ENCODE results near the gene KMT2C. TPM values are rescaled to one million over a fixed set of nuclear protein-coding genes. Genes with fewer than 3 reads are reported as not detected.

Gene KMT2C
- total and polyA plus RNA-seq, 7 experiments from 2014 or later, result 17.0 to 152 (median 109) TPM

DNA sequence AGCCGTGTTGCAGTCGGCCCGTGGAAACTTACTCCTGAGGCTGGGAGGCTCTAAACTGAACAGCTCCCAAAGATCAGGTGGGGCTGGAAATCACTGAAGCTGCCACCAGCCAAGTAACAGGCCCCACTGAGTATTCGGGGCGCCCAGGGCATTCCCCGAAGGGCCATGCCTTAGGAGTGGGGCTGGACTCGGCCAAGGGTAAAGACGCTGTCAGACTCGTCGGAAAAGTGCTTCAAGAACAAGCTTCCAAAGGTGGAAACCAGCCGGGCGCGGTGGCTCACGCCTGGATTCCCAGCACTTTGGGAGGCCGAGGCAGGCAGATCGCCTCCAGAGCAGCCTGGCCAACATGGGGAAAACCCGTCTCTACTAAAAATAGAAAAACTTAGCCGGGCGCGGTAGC, 307.6 kb downstream of the KMT2C start:
- DNase-seq (no peak), ATAC-seq (no peak)
- Histone ChIP-seq H3K27me3 (ENCODE audit: control insufficient read depth in 2 of 2, insufficient read depth in 2 of 2, low read length in 2 of 2) (no peaks in the 10 kb centered on the region), H3K4me3 (ENCODE audit: low read length) (no peak overlapping the region), H3K9me3 (ENCODE audit: control insufficient read depth in 2 of 3, low read length in 3 of 3) (peaks cover 0 to 7% (median 5%) of the 10 kb centered on the region in 3 experiments), H3K27ac (ENCODE audit: low read depth, low read length) (no peak overlapping the region), H3K4me1 (ENCODE audit: control insufficient read depth in 2 of 2, insufficient read depth in 2 of 2, low read length in 2 of 2) (peaks cover 0 to 1% of the 10 kb centered on the region in 2 donors), H3K36me3 (ENCODE audit: control insufficient read depth in 2 of 3, insufficient read depth in 3 of 3, low read length in 3 of 3) (peaks cover 8 to 66% (median 14%) of the 10 kb centered on the region in 3 experiments)
- H3K36me3 Mint-ChIP-seq, result peaks cover 26 to 64% (median 47%) of the 10 kb centered on the region in 5 donors
- H3K4me3 Mint-ChIP-seq, result no peak overlapping the region
- CTCF ChIA-PET, result no interaction called here
- H3K27me3 Mint-ChIP-seq, result no peaks in the 10 kb centered on the region
- H3K9me3 Mint-ChIP-seq, result peaks cover 6 to 20% (median 13%) of the 10 kb centered on the region in 11 donors
- intact Hi-C loops (cut with micrococcal nuclease), result no loop called here
- H3K27ac Mint-ChIP-seq, result peak overlapping the region in 2 of 9 donors; percentile 20 to 26
- POLR2A ChIA-PET, result interaction anchor here (1.5 kb wide), 1 partner anchor 12 kb away, joined by 3 read pairs; no protein-coding TSS in a partner anchor
- peaks cover 0 to 8% (median 5%) of the 10 kb centered on the region in 7 donors for H3K4me1 Mint-ChIP-seq

DNA sequence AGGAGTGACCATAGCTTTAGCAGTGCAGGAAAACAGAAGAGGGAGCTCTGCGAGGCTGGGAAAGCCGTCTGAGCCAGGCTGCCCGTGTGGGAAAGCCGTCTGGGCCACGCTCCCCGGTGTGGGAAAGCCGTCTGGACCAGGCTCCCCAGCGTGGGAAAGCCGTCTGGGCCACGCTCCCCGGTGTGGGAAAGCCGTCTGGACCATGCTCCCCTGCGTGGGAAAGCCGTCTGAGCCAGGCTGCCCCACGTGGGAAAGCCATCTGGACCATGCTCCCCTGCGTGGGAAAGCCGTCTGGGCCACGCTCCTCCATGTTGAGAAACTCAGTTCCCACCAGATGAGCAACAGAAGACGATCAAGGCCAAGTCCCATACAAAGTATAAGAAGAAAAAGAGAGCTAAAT, 308.6 kb downstream of the KMT2C start:
- H3K4me1 ChIP-seq (ENCODE audit: control insufficient read depth in 2 of 2, insufficient read depth in 2 of 2, low read length in 2 of 2), result peaks cover 0 to 3% of the 10 kb centered on the region in 2 donors
- Mint-ChIP-seq H3K27me3 (no peaks in the 10 kb centered on the region), H3K9me3 (peaks cover 6 to 21% (median 14%) of the 10 kb centered on the region in 11 donors), H3K4me3 (no peak overlapping the region), H3K36me3 (peaks cover 36 to 71% (median 57%) of the 10 kb centered on the region in 5 donors), H3K4me1 (peaks cover 7 to 18% (median 12%) of the 10 kb centered on the region in 7 donors), H3K27ac (peak overlapping the region in 5 of 9 donors; percentile 26 to 77 (median 43))
- no peak overlapping the region for H3K4me3 ChIP-seq (ENCODE audit: low read length)
- no peak for ATAC-seq
- intact Hi-C loops (cut with micrococcal nuclease), result no loop called here
- no peak for DNase-seq
- peaks cover 8 to 60% (median 22%) of the 10 kb centered on the region in 3 experiments for H3K36me3 ChIP-seq (ENCODE audit: control insufficient read depth in 2 of 3, insufficient read depth in 3 of 3, low read length in 3 of 3)
- H3K27ac ChIP-seq (ENCODE audit: low read depth, low read length), result no peak overlapping the region
- POLR2A ChIA-PET, result interaction anchor here (0.7 kb wide), 1 partner anchor 230 kb away, joined by 5 read pairs; no protein-coding TSS in a partner anchor
- CTCF ChIA-PET, result interaction anchor here (0.6 kb wide), 1 partner anchor 15 kb away, joined by 3 read pairs; no protein-coding TSS in a partner anchor
- H3K27me3 ChIP-seq (ENCODE audit: control insufficient read depth in 2 of 2, insufficient read depth in 2 of 2, low read length in 2 of 2), result no peaks in the 10 kb centered on the region
- peaks cover 0 to 7% (median 5%) of the 10 kb centered on the region in 3 experiments for H3K9me3 ChIP-seq (ENCODE audit: control insufficient read depth in 2 of 3, low read length in 3 of 3)

DNA sequence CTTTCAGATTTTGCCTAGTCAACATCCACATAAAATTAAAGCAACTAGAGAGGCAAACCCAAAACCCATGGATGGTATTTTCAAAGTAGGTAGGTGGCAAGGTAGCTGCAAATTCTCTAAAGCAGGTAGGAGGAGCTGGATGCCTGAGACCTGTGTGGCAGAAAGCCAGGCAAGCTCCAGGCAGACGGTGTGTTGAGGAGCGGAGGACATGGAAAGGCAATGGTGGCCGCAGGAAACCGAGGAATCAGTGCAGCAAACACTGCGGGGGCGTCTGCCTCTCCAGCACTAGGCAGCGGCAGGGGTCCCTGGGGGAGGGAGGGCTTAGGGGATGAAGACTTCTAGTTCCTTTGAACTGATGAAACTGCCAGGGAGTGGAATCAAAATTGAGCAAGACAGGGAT, 309.1 kb downstream of the KMT2C start:
- H3K36me3 ChIP-seq (ENCODE audit: control insufficient read depth in 2 of 3, insufficient read depth in 3 of 3, low read length in 3 of 3), result peaks cover 8 to 56% (median 22%) of the 10 kb centered on the region in 3 experiments
- Mint-ChIP-seq H3K36me3 (peaks cover 37 to 70% (median 62%) of the 10 kb centered on the region in 5 donors), H3K4me1 (peaks cover 7 to 23% (median 17%) of the 10 kb centered on the region in 7 donors), H3K27me3 (no peaks in the 10 kb centered on the region), H3K9me3 (peaks cover 6 to 21% (median 14%) of the 10 kb centered on the region in 11 donors), H3K4me3 (peak overlapping the region in 1 of 10 donors; percentile 56), H3K27ac (peak overlapping the region in 8 of 9 donors; percentile 26 to 89 (median 68))
- H3K27ac ChIP-seq (ENCODE audit: low read depth, low read length), result no peak overlapping the region
- H3K4me1 ChIP-seq (ENCODE audit: control insufficient read depth in 2 of 2, insufficient read depth in 2 of 2, low read length in 2 of 2), result peaks cover 0 to 3% of the 10 kb centered on the region in 2 donors
- POLR2A ChIA-PET, result interaction anchor here (0.7 kb wide), 1 partner anchor 231 kb away, joined by 5 read pairs; no protein-coding TSS in a partner anchor
- no peak overlapping the region for H3K4me3 ChIP-seq (ENCODE audit: low read length)
- intact Hi-C loops (cut with micrococcal nuclease), result no loop called here
- CTCF ChIA-PET, result interaction anchor here (0.6 kb wide), 1 partner anchor 14 kb away, joined by 3 read pairs; no protein-coding TSS in a partner anchor
- no peaks in the 10 kb centered on the region for H3K27me3 ChIP-seq (ENCODE audit: control insufficient read depth in 2 of 2, insufficient read depth in 2 of 2, low read length in 2 of 2)
- DNase-seq, result no peak
- ATAC-seq, result no peak
- peaks cover 0 to 7% (median 5%) of the 10 kb centered on the region in 3 experiments for H3K9me3 ChIP-seq (ENCODE audit: control insufficient read depth in 2 of 3, low read length in 3 of 3)

DNA sequence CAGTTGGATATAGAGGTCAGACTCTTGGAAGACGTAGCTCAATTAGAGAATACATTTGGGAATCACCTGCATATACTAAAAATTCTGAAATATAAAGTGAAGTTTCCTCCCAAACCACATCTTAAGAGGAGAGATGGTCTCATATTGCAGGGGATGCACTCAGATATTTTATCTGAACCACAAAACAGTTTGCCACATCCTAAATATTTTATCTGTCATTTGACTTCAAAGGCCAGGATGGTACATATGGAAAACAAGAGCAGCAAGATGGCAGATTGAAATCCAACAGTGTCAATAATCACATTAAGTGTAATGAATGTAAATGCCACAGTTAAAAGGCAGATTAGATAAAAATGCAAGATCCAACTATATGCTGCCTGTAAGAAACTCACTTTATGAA, 313.3 kb downstream of the KMT2C start:
- CTCF ChIA-PET, result no interaction called here
- POLR2A ChIA-PET, result no interaction called here
- Mint-ChIP-seq H3K4me3 (peak overlapping the region in 2 of 10 donors; percentile 9 to 14), H3K4me1 (peaks cover 7 to 28% (median 21%) of the 10 kb centered on the region in 7 donors), H3K9me3 (peaks cover 6 to 21% (median 10%) of the 10 kb centered on the region in 11 donors), H3K36me3 (peaks cover 48 to 86% (median 69%) of the 10 kb centered on the region in 5 donors), H3K27ac (peak overlapping the region in 1 of 9 donors; percentile 31), H3K27me3 (no peaks in the 10 kb centered on the region)
- ATAC-seq (no peak), DNase-seq (no peak)
- Histone ChIP-seq H3K36me3 (ENCODE audit: control insufficient read depth in 2 of 3, insufficient read depth in 3 of 3, low read length in 3 of 3) (peaks cover 18 to 66% (median 22%) of the 10 kb centered on the region in 3 experiments), H3K4me3 (ENCODE audit: low read length) (no peak overlapping the region), H3K9me3 (ENCODE audit: control insufficient read depth in 2 of 3, low read length in 3 of 3) (peaks cover 0 to 7% (median 5%) of the 10 kb centered on the region in 3 experiments), H3K27ac (ENCODE audit: low read depth, low read length) (no peak overlapping the region), H3K27me3 (ENCODE audit: control insufficient read depth in 2 of 2, insufficient read depth in 2 of 2, low read length in 2 of 2) (no peaks in the 10 kb centered on the region), H3K4me1 (ENCODE audit: control insufficient read depth in 2 of 2, insufficient read depth in 2 of 2, low read length in 2 of 2) (peaks cover 0 to 3% of the 10 kb centered on the region in 2 donors)
- intact Hi-C loops (cut with micrococcal nuclease), result no loop called here

DNA sequence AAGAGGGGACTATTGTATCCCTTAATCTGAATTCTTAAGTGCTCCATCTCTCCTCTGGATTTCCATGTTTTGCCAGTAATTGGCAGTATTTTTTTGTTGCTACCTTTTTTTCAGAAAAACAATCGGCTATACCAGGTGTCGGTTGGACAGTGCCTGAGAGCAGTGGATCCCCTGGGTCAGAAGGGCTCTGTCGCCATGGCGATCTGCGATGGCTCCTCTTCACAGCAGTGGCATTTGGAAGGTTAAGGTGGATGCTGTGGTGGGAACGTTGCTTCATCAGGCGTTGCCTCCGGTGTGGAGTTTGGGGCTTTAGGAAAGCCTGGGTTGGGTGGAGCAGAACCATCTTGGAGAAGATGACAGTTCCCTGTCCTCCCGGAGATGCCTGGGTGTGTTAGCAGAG, 314.4 kb downstream of the KMT2C start:
- H3K36me3 ChIP-seq (ENCODE audit: control insufficient read depth in 2 of 3, insufficient read depth in 3 of 3, low read length in 3 of 3), result peaks cover 18 to 66% (median 22%) of the 10 kb centered on the region in 3 experiments
- peaks cover 7 to 23% (median 18%) of the 10 kb centered on the region in 7 donors for H3K4me1 Mint-ChIP-seq
- H3K4me3 Mint-ChIP-seq, result no peak overlapping the region

DNA sequence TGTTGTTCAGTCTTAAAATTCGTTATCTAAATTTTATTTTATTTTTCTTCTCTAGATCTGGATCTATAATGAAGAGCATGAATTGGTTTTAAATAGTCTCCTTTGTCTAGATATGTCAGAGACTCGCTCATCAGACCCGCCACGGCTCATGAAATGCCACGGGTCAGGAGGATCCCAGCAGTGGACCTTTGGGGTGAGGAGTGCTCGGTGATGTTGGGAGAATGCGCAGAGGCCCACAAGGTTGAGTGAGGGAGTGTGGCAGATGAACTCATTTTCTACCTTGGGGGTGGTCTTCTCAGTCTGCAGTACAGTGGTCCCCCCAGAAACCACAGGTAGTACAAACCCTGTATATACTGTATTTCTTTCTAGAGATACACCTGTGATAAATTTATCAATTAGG, 315.0 kb downstream of the KMT2C start:
- H3K36me3 ChIP-seq (ENCODE audit: control insufficient read depth in 2 of 3, insufficient read depth in 3 of 3, low read length in 3 of 3), result peaks cover 18 to 66% (median 22%) of the 10 kb centered on the region in 3 experiments
- H3K36me3 Mint-ChIP-seq, result peaks cover 45 to 87% (median 59%) of the 10 kb centered on the region in 5 donors
- intact Hi-C loops (cut with micrococcal nuclease), result no loop called here

More for the DNA sequence above, 314.4 kb downstream of the KMT2C start:
- intact Hi-C loops (cut with micrococcal nuclease), result no loop called here
- Histone ChIP-seq H3K9me3 (ENCODE audit: control insufficient read depth in 2 of 3, low read length in 3 of 3) (peaks cover 0 to 7% (median 5%) of the 10 kb centered on the region in 3 experiments), H3K4me1 (ENCODE audit: control insufficient read depth in 2 of 2, insufficient read depth in 2 of 2, low read length in 2 of 2) (peaks cover 0 to 3% of the 10 kb centered on the region in 2 donors), H3K27me3 (ENCODE audit: control insufficient read depth in 2 of 2, insufficient read depth in 2 of 2, low read length in 2 of 2) (no peaks in the 10 kb centered on the region), H3K4me3 (ENCODE audit: low read length) (no peak overlapping the region), H3K27ac (ENCODE audit: low read depth, low read length) (no peak overlapping the region)
- Mint-ChIP-seq H3K36me3 (peaks cover 45 to 84% (median 60%) of the 10 kb centered on the region in 5 donors), H3K9me3 (peaks cover 6 to 21% (median 10%) of the 10 kb centered on the region in 11 donors), H3K27ac (peak overlapping the region in 2 of 9 donors; percentile 26 to 65), H3K27me3 (no peaks in the 10 kb centered on the region)
- ChIA-PET POLR2A (no interaction called here), CTCF (no interaction called here)
- ATAC-seq, result no peak
- no peak for DNase-seq

More for the DNA sequence above, 315.0 kb downstream of the KMT2C start:
- Mint-ChIP-seq H3K4me3 (no peak overlapping the region), H3K27ac (peak overlapping the region in 3 of 9 donors; percentile 6 to 46 (median 8)), H3K4me1 (peaks cover 7 to 23% (median 18%) of the 10 kb centered on the region in 7 donors), H3K9me3 (peaks cover 6 to 21% (median 10%) of the 10 kb centered on the region in 11 donors), H3K27me3 (no peaks in the 10 kb centered on the region)
- ATAC-seq (no peak), DNase-seq (no peak)
- Histone ChIP-seq H3K9me3 (ENCODE audit: control insufficient read depth in 2 of 3, low read length in 3 of 3) (peaks cover 0 to 7% (median 5%) of the 10 kb centered on the region in 3 experiments), H3K27me3 (ENCODE audit: control insufficient read depth in 2 of 2, insufficient read depth in 2 of 2, low read length in 2 of 2) (no peaks in the 10 kb centered on the region), H3K4me3 (ENCODE audit: low read length) (no peak overlapping the region), H3K4me1 (ENCODE audit: control insufficient read depth in 2 of 2, insufficient read depth in 2 of 2, low read length in 2 of 2) (peaks cover 0 to 3% of the 10 kb centered on the region in 2 donors), H3K27ac (ENCODE audit: low read depth, low read length) (no peak overlapping the region)
- ChIA-PET CTCF (no interaction called here), POLR2A (no interaction called here)
